Measurements from ENCODE around the gene STK39. TPM values are rescaled to one million over a fixed set of nuclear protein-coding genes. Genes with fewer than 3 reads are reported as not detected.

Gene STK39
- total and polyA plus RNA-seq, 2 donors from 2014 or later = 15.9 to 27.1 TPM

DNA sequence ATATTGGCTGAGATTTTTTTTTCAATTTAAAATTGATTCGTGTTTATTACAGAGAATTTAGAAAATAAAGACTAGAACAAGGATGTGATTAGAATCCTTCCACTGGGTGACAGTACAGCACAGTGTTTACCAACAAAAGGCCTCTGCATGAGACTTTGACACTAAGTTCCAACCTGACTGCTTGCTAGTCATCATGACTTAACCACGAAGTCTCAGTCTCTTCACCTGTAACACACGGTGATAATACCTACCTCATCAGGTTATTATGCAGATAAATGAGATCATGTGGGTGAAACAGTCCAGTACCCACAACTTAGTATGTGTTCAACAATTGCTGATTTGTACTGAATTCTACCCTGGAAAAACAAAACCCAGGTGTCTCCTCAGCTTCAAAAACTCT lies 151.2 kb downstream of the STK39 start:
- Histone ChIP-seq H3K36me3 (ENCODE audit: control insufficient read depth in 2 of 3, insufficient read depth in 3 of 3, low read length in 3 of 3) (no peaks in the 10 kb centered on the region), H3K9me3 (ENCODE audit: control insufficient read depth in 2 of 3, insufficient read depth in 1 of 3, low read length in 3 of 3) (no peaks in the 10 kb centered on the region), H3K4me1 (ENCODE audit: control insufficient read depth in 2 of 3, insufficient read depth in 2 of 3, low read depth in 1 of 3, low read length in 3 of 3) (peaks cover 0 to 5% (median 0%) of the 10 kb centered on the region in 3 donors), H3K27ac (ENCODE audit: low read depth in 2 of 2, low read length in 2 of 2) (no peak overlapping the region), H3K27me3 (ENCODE audit: control insufficient read depth, insufficient read depth, low read length) (no peaks in the 10 kb centered on the region), H3K9ac (ENCODE audit: low read length in 3 of 3) (no peak overlapping the region), H3K4me3 (ENCODE audit: low read length in 3 of 3) (no peak overlapping the region)
- intact Hi-C loops (cut with DNase I) = no loop called here
- no peak for FAIRE-seq
- no peak for DNase-seq
- TF ChIP-seq, protein P1, sequence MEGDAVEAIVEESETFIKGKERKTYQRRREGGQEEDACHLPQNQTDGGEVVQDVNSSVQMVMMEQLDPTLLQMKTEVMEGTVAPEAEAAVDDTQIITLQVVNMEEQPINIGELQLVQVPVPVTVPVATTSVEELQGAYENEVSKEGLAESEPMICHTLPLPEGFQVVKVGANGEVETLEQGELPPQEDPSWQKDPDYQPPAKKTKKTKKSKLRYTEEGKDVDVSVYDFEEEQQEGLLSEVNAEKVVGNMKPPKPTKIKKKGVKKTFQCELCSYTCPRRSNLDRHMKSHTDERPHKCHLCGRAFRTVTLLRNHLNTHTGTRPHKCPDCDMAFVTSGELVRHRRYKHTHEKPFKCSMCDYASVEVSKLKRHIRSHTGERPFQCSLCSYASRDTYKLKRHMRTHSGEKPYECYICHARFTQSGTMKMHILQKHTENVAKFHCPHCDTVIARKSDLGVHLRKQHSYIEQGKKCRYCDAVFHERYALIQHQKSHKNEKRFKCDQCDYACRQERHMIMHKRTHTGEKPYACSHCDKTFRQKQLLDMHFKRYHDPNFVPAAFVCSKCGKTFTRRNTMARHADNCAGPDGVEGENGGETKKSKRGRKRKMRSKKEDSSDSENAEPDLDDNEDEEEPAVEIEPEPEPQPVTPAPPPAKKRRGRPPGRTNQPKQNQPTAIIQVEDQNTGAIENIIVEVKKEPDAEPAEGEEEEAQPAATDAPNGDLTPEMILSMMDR (IDR thresholded peaks at IDR 0.05; ENCODE audit: borderline replicate concordance, extremely low read depth, insufficient read depth) = no peak

DNA sequence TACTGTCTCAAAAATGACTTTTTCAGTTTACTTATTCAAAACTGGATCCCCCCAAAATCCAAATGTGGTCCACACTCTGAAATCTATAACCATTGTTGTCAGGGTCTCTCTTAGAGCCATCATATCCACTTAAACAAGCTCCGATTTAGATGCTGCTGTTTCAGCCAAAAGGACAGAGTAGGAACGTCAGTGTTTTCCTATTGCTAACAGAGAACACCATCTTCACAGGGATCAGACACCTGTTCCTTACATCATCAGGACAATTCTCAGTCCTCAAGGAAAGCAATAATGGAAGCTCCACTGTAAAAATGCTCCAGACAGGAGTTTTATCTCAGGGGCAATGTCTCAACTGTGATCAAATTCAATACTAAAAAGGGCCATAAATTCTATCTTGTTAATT lies 155.4 kb downstream of the STK39 start:
- intact Hi-C loops (cut with DNase I) = no loop called here
- H3K36me3 ChIP-seq (ENCODE audit: control insufficient read depth in 2 of 3, insufficient read depth in 3 of 3, low read length in 3 of 3) = no peaks in the 10 kb centered on the region
- H3K4me3 ChIP-seq (ENCODE audit: low read length in 3 of 3) = no peak overlapping the region
- H3K27me3 ChIP-seq (ENCODE audit: control insufficient read depth, insufficient read depth, low read length) = no peaks in the 10 kb centered on the region
- no peaks in the 10 kb centered on the region for H3K4me1 ChIP-seq (ENCODE audit: control insufficient read depth in 2 of 3, insufficient read depth in 2 of 3, low read depth in 1 of 3, low read length in 3 of 3)
- no peaks in the 10 kb centered on the region for H3K9me3 ChIP-seq (ENCODE audit: control insufficient read depth in 2 of 3, insufficient read depth in 1 of 3, low read length in 3 of 3)
- DNase-seq = no peak
- no peak overlapping the region for H3K27ac ChIP-seq (ENCODE audit: low read depth in 2 of 2, low read length in 2 of 2)
- H3K9ac ChIP-seq (ENCODE audit: low read length in 3 of 3) = no peak overlapping the region
- TF ChIP-seq, protein P1 (IDR thresholded peaks at IDR 0.05; ENCODE audit: borderline replicate concordance, extremely low read depth, insufficient read depth) = no peak
- no peak for FAIRE-seq

DNA sequence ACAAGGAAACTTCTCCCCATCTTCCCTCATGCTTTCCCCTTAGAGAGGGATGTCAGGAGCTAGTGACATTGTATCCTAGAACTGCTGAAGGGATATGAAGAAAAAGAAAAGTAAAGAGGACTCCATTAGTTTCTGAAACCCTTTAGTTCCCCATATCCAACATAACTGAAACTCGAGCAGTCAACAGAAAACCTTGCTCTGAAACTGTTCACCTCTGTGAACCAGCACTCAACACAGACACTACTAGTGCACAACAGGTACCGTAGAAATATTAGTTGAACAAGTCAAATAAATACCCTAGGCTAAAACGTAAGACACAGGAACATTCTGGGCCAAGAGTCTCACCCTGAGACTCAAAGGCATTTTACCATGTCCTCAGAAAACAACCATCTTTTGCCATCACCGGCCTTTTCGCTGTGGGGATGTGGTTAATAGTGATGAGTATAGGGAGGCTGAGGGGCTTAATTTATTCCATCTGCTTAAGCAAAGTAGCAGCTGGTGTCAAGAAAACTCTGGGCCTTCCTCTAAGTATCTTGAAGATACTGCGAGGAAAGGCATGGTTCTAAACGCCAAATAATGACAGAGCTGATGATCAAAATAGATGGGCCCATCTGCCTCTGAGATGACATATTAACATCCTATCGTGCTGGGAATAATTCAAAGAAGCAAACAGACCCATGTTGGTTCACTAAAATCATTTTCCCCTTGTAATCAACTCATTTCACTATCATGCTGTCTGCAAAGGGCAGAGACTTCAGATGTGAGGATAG lies 156.8 kb downstream of the STK39 start:
- H3K9ac ChIP-seq (ENCODE audit: low read length in 3 of 3) = no peak overlapping the region
- no peak overlapping the region for H3K4me3 ChIP-seq (ENCODE audit: low read length in 3 of 3)
- intact Hi-C loops (cut with DNase I) = no loop called here
- DNase-seq = no peak
- FAIRE-seq = no peak
- H3K27me3 ChIP-seq (ENCODE audit: control insufficient read depth, insufficient read depth, low read length) = no peaks in the 10 kb centered on the region
- no peaks in the 10 kb centered on the region for H3K36me3 ChIP-seq (ENCODE audit: control insufficient read depth in 2 of 3, insufficient read depth in 3 of 3, low read length in 3 of 3)
- H3K4me1 ChIP-seq (ENCODE audit: control insufficient read depth in 2 of 3, insufficient read depth in 2 of 3, low read depth in 1 of 3, low read length in 3 of 3) = no peaks in the 10 kb centered on the region
- no peak overlapping the region for H3K27ac ChIP-seq (ENCODE audit: low read depth in 2 of 2, low read length in 2 of 2)
- TF ChIP-seq, protein P1 (IDR thresholded peaks at IDR 0.05; ENCODE audit: borderline replicate concordance, extremely low read depth, insufficient read depth) = no peak
- H3K9me3 ChIP-seq (ENCODE audit: control insufficient read depth in 2 of 3, insufficient read depth in 1 of 3, low read length in 3 of 3) = no peaks in the 10 kb centered on the region

Measured in kidney (tissue), 14 donors.